ENCODE results near the gene PCDHB15.
"Not testable (repeated sequence)": the region's sequence is repeated elsewhere in the genome, so short reads cannot be mapped to it uniquely, and the experiment has no call there.

The PCDHB15 gene

DNA sequence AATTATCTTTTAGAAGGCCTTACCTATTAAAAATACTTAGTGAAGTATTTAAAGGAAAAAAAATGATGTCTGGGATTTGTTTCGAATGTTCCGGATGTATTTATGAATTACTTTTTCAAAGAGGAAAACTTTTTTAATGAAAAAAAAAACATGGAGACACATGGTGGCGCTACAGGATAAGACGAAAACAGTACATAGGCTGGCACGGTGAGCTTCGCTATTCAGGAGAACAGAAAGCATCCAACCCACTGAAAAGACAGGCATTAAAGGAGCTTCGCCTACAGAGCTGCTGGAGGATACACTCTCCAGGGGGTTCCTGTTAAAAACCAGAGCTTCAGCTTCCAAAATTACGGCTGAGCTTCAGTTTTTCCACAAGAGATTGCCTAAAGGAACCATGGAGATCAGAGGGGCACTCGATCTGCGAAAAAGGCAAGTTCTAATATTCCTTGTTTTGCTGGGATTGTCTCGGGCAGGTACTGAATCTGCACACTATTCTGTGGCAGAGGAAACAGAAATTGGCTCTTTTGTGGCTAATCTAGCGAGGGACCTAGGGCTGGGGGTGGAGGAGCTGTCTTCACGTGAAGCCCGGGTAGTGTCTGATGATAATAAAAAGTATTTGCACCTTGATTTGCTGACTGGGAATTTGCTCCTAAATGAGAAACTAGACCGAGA lies 21.9 kb upstream of the PCDHB15 start, which contains the start of gene PCDHB14:
PCDHB14 (plus strand) TSS at position 232 of the 672 bp plus-strand sequence; CDS start at position 395, 163 bp downstream.
- no peaks in the 10 kb centered on the region for H3K36me3 Mint-ChIP-seq (ENCODE audit: insufficient read depth)
- H3K27me3 Mint-ChIP-seq = peaks cover 44% of the 10 kb centered on the region
- H3K9me3 Mint-ChIP-seq = peaks cover 3% of the 10 kb centered on the region
- ATAC-seq (replicated peaks; ENCODE audit: extremely low read depth, poor library complexity, severe bottlenecking) (no peak), DNase-seq (ENCODE audit: low spot score in 2 of 2) (no peak)
- H3K4me3 Mint-ChIP-seq = no peak within 1 kb of the TSS
- no peak within 1 kb of the TSS for H3K27ac Mint-ChIP-seq (ENCODE audit: low read depth)
- H3K4me1 Mint-ChIP-seq = no peaks in the 10 kb centered on the region

GRCh38 chr5:141224844-141225243 lies 20.4 kb upstream of the PCDHB15 start:
- peaks cover 45% of the 10 kb centered on the region for H3K27me3 Mint-ChIP-seq
- DNase-seq (ENCODE audit: low spot score in 2 of 2); H3K27ac Mint-ChIP-seq (ENCODE audit: low read depth); H3K9me3 Mint-ChIP-seq; H3K4me3 Mint-ChIP-seq; ATAC-seq (replicated peaks; ENCODE audit: extremely low read depth, poor library complexity, severe bottlenecking); H3K36me3 Mint-ChIP-seq (ENCODE audit: insufficient read depth); H3K4me1 Mint-ChIP-seq: not testable (repeated sequence)

- not testable (repeated sequence) for H3K36me3 Mint-ChIP-seq (ENCODE audit: insufficient read depth); H3K9me3 Mint-ChIP-seq; H3K27ac Mint-ChIP-seq (ENCODE audit: low read depth); H3K4me1 Mint-ChIP-seq; ATAC-seq (replicated peaks; ENCODE audit: extremely low read depth, poor library complexity, severe bottlenecking); DNase-seq (ENCODE audit: low spot score in 2 of 2); H3K4me3 Mint-ChIP-seq
- H3K27me3 Mint-ChIP-seq = peaks cover 40% of the 10 kb centered on the region
These were observed 19.8 kb upstream of the PCDHB15 start for GRCh38 chr5:141225421-141225820.

DNA sequence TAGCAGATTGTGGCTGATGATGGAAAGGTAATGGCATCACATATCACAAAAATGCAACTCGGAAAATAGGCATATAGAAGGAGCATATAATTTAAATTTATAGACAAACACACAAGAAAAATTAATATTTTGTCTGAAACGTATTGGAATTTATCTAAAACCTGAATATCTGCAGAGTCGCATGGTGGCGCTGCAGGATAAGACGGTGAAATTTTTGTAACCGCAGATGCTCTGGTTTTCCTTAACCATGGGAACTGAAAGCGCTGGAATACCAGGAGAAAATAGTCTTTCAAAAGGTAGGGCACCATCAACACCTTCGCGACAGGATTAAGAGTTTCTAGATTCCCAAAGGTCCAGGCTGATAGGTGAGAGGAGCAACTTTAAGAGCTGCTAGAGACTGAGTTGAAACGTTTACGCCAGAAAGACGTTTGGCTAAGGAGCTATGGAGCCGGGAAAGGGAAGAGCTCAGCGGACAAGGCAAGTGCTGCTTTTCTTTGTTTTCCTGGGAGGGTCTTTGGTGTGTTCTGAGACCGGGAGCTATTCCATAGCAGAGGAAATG lies 11.0 kb upstream of the PCDHB15 start:
- no peak overlapping the region for H3K4me3 Mint-ChIP-seq
- DNase-seq (ENCODE audit: low spot score in 2 of 2) = no peak
- no peak for ATAC-seq (replicated peaks; ENCODE audit: extremely low read depth, poor library complexity, severe bottlenecking)
- H3K9me3 Mint-ChIP-seq = peaks cover 17% of the 10 kb centered on the region
- no peak overlapping the region for H3K27ac Mint-ChIP-seq (ENCODE audit: low read depth)
- peaks cover 34% of the 10 kb centered on the region for H3K27me3 Mint-ChIP-seq
- H3K36me3 Mint-ChIP-seq (ENCODE audit: insufficient read depth) = peaks cover 1% of the 10 kb centered on the region
- no peaks in the 10 kb centered on the region for H3K4me1 Mint-ChIP-seq

GRCh38 chr5:141235922-141236321 lies 9.3 kb upstream of the PCDHB15 start:
- not testable (repeated sequence) for DNase-seq (ENCODE audit: low spot score in 2 of 2); H3K27ac Mint-ChIP-seq (ENCODE audit: low read depth); H3K4me3 Mint-ChIP-seq; H3K4me1 Mint-ChIP-seq; ATAC-seq (replicated peaks; ENCODE audit: extremely low read depth, poor library complexity, severe bottlenecking); H3K36me3 Mint-ChIP-seq (ENCODE audit: insufficient read depth)
- Mint-ChIP-seq H3K27me3 (peaks cover 50% of the 10 kb centered on the region), H3K9me3 (peaks cover 24% of the 10 kb centered on the region)

DNA sequence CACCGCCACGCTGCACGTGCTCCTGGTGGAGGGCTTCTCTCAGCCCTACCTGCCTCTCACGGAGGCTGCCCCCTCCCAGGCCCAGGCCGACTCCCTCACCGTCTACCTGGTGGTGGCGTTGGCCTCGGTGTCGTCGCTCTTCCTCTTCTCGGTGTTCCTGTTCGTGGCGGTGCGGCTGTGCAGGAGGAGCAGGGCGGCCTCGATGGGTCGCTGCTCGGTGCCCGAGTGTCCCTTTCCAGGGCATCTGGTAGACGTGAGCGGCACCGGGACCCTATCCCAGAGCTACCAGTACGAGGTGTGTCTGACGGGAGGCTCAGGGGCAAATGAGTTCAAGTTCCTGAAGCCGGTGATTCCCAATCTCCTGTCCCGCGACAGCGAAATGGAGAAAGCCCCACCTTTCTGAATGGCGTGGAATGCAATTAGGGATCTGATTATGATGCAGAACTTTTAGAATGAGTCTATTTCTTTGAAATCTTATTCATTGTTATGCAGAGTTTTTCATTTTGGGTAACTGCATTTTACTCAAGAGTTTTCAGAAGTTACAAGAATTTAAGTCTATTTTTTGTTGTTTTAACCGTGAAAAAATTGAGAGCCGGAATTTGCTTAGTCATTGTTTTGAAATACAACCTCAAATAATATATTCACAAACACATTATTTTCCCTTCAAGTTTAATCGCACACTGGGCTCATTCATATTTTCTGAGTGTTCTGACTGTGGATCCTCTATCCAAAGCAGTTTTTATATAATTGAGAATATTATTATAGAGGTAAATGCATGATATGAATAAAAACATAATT lies 8.5 kb upstream of the PCDHB15 start:
- no peak overlapping the region for H3K27ac Mint-ChIP-seq (ENCODE audit: low read depth)
- ATAC-seq (replicated peaks; ENCODE audit: extremely low read depth, poor library complexity, severe bottlenecking) (no peak), DNase-seq (ENCODE audit: low spot score in 2 of 2) (no peak)
- peaks cover 51% of the 10 kb centered on the region for H3K27me3 Mint-ChIP-seq
- no peak overlapping the region for H3K4me3 Mint-ChIP-seq
- H3K9me3 Mint-ChIP-seq = peaks cover 24% of the 10 kb centered on the region
- H3K36me3 Mint-ChIP-seq (ENCODE audit: insufficient read depth) = peaks cover 1% of the 10 kb centered on the region
- H3K4me1 Mint-ChIP-seq = no peaks in the 10 kb centered on the region

- ATAC-seq (replicated peaks; ENCODE audit: extremely low read depth, poor library complexity, severe bottlenecking) (no peak), DNase-seq (ENCODE audit: low spot score in 2 of 2) (no peak)
- no peak overlapping the region for H3K27ac Mint-ChIP-seq (ENCODE audit: low read depth)
- H3K4me3 Mint-ChIP-seq = no peak overlapping the region
- no peaks in the 10 kb centered on the region for H3K36me3 Mint-ChIP-seq (ENCODE audit: insufficient read depth)
- no peaks in the 10 kb centered on the region for H3K4me1 Mint-ChIP-seq
- H3K9me3 Mint-ChIP-seq = peaks cover 19% of the 10 kb centered on the region
- H3K27me3 Mint-ChIP-seq = peaks cover 57% of the 10 kb centered on the region
These were observed 3.7 kb upstream of the PCDHB15 start for GRCh38 chr5:141241496-141241895.

GRCh38 chr5:141246971-141247370 lies 1.8 kb downstream of the PCDHB15 start:
- peaks cover 20% of the 10 kb centered on the region for H3K9me3 Mint-ChIP-seq
- DNase-seq (ENCODE audit: low spot score in 2 of 2); H3K27ac Mint-ChIP-seq (ENCODE audit: low read depth); H3K36me3 Mint-ChIP-seq (ENCODE audit: insufficient read depth); H3K4me3 Mint-ChIP-seq; ATAC-seq (replicated peaks; ENCODE audit: extremely low read depth, poor library complexity, severe bottlenecking); H3K4me1 Mint-ChIP-seq: not testable (repeated sequence)
- H3K27me3 Mint-ChIP-seq = peaks cover 27% of the 10 kb centered on the region

- ATAC-seq (replicated peaks; ENCODE audit: extremely low read depth, poor library complexity, severe bottlenecking); H3K4me1 Mint-ChIP-seq; H3K4me3 Mint-ChIP-seq; DNase-seq (ENCODE audit: low spot score in 2 of 2); H3K36me3 Mint-ChIP-seq (ENCODE audit: insufficient read depth); H3K27ac Mint-ChIP-seq (ENCODE audit: low read depth): not testable (repeated sequence)
- Mint-ChIP-seq H3K27me3 (peaks cover 27% of the 10 kb centered on the region), H3K9me3 (peaks cover 20% of the 10 kb centered on the region)
These were observed 2.2 kb downstream of the PCDHB15 start for GRCh38 chr5:141247434-141247833.

GRCh38 chr5:141250576-141250975 lies 5.4 kb downstream of the PCDHB15 start:
- no peaks in the 10 kb centered on the region for H3K36me3 Mint-ChIP-seq (ENCODE audit: insufficient read depth)
- DNase-seq (ENCODE audit: low spot score in 2 of 2) (no peak), ATAC-seq (replicated peaks; ENCODE audit: extremely low read depth, poor library complexity, severe bottlenecking) (no peak)
- H3K27me3 Mint-ChIP-seq = no peaks in the 10 kb centered on the region
- no peak overlapping the region for H3K4me3 Mint-ChIP-seq
- no peak overlapping the region for H3K27ac Mint-ChIP-seq (ENCODE audit: low read depth)
- peaks cover 27% of the 10 kb centered on the region for H3K9me3 Mint-ChIP-seq
- no peaks in the 10 kb centered on the region for H3K4me1 Mint-ChIP-seq

DNA sequence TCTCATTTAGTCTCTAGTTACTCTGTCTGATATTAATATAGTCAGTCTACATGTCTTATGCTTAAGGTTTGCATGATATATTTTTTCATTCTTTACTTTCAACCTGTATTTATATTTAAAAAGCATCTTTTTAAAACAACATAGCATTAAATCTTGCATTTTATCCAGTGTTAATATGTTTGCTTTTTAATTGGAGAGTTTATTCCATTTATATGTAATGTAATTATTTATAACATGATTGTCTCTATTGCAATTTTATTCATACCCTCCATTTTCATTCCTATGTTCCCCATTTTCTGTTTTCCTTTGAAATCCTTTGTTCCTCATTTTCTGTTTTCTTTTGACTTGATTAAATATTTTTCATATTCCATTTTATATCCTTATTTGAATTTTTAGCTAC lies 13.3 kb downstream of the PCDHB15 start:
- H3K4me3 Mint-ChIP-seq = no peak overlapping the region
- H3K27me3 Mint-ChIP-seq = no peaks in the 10 kb centered on the region
- DNase-seq (ENCODE audit: low spot score in 2 of 2) (no peak), ATAC-seq (replicated peaks; ENCODE audit: extremely low read depth, poor library complexity, severe bottlenecking) (no peak)
- no peak overlapping the region for H3K27ac Mint-ChIP-seq (ENCODE audit: low read depth)
- peaks cover 17% of the 10 kb centered on the region for H3K9me3 Mint-ChIP-seq
- no peaks in the 10 kb centered on the region for H3K36me3 Mint-ChIP-seq (ENCODE audit: insufficient read depth)
- H3K4me1 Mint-ChIP-seq = no peaks in the 10 kb centered on the region

GRCh38 chr5:141258948-141259347 lies 13.8 kb downstream of the PCDHB15 start:
- Mint-ChIP-seq H3K27ac (ENCODE audit: low read depth) (no peak overlapping the region), H3K4me1 (no peaks in the 10 kb centered on the region), H3K36me3 (ENCODE audit: insufficient read depth) (no peaks in the 10 kb centered on the region), H3K27me3 (no peaks in the 10 kb centered on the region), H3K4me3 (no peak overlapping the region), H3K9me3 (peaks cover 21% of the 10 kb centered on the region)
- DNase-seq (ENCODE audit: low spot score in 2 of 2) = no peak
- ATAC-seq (replicated peaks; ENCODE audit: extremely low read depth, poor library complexity, severe bottlenecking) = no peak
